ENCODE measurements around the gene CCDC12. TPM values are rescaled to one million over a fixed set of nuclear protein-coding genes. Genes with fewer than 3 reads are reported as not detected.
"Not testable (repeated sequence)": the region's sequence is repeated elsewhere in the genome, so short reads cannot be mapped to it uniquely, and the experiment has no call there.

The CCDC12 gene
- total RNA-seq, 1 experiment from 2014 or later: 33.1 TPM

GRCh38 chr3:46927718-46928073 lies 48.8 kb downstream of the CCDC12 start:
- DNase-seq (ENCODE audit: extremely low read depth, low read depth): no peak

DNA sequence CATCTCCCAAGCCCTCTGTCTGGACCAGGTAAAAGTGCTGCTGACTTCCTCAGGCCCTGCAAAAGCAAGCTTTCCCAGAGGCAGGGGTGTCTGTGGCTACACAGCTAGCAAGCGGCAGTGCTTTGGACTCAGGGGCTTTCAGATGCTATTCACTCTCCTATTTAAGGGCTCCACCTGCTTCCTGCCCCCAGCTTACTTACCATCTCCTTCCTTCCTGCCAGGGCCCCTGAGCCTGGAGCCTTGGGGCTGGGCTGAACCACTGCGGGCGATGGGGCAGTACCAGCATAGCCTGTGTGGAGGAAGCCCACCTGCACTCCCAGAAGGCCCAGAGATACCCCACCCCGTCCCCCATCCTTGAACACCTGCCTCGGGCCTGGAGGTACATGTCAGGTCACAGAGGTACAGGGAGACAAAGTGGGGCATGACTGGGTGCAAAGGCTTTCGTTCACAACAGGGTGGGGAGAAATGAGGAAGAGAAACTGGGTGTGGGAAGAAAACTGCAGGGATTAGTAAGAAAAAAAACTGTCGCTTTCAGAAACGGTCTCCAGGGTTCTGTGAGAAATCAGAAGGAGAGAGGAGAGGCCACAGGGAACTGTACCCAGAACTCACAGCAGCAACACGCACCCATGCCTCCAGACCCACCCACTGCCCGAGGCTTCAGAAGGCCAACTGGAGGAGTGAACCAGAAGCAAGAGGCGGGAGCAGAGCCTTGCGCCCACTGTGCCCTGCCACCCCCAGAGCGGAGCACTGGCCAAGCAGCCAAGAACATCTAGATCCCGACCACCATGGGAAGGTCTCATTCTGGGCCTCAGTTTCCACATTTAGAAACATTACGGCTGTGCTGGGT lies 49.5 kb downstream of the CCDC12 start:
- no peak for DNase-seq (ENCODE audit: extremely low read depth, low read depth)

DNA sequence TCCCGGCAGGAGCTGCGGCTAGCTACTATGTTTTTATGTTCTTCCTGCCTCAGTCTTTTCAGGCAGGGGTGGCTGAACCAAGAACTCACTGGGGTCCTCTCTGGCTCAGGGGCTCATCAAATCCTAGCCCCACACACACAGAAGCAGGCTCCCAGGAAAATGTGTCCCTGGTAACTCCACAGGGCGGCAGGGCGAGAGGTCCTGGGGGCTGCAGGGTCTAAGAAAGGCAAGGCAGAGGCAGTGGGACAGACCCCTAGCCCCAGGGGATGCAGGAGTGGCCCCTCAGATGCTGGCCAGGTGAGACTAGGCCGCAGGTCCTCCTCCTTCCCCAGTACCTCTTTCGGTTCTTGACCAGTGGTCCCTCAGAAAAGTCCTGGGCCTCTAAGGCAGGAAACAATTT lies 50.1 kb downstream of the CCDC12 start:
- no peak for DNase-seq (ENCODE audit: extremely low read depth, low read depth)

DNA sequence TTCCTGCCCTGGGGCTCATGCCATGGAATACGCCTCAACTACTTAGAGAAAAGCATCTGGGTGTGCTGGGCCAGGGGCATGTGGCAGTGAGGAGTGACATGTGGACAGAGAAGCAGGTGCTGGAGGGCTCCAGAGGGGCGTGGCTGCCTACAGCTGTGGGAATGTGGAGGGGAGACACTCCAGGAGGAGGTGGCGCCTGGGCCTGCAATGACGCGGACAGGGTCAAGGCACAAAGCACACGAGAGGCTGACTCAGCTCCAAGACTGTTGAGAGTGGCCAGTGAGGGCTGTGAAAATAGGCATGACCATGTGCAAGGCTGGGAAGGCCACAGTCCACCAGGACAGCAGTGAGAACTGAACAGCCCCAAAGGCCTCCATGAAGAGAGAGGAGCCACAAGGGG lies 50.5 kb downstream of the CCDC12 start:
- no peak for DNase-seq (ENCODE audit: extremely low read depth, low read depth)

GRCh38 chr3:46925585-46925934 lies 51.0 kb downstream of the CCDC12 start:
- DNase-seq (ENCODE audit: extremely low read depth, low read depth): no peak

- DNase-seq (ENCODE audit: extremely low read depth, low read depth): no peak
Observed at GRCh38 chr3:46924921-46925584, 51.5 kb downstream of the CCDC12 start.

DNA sequence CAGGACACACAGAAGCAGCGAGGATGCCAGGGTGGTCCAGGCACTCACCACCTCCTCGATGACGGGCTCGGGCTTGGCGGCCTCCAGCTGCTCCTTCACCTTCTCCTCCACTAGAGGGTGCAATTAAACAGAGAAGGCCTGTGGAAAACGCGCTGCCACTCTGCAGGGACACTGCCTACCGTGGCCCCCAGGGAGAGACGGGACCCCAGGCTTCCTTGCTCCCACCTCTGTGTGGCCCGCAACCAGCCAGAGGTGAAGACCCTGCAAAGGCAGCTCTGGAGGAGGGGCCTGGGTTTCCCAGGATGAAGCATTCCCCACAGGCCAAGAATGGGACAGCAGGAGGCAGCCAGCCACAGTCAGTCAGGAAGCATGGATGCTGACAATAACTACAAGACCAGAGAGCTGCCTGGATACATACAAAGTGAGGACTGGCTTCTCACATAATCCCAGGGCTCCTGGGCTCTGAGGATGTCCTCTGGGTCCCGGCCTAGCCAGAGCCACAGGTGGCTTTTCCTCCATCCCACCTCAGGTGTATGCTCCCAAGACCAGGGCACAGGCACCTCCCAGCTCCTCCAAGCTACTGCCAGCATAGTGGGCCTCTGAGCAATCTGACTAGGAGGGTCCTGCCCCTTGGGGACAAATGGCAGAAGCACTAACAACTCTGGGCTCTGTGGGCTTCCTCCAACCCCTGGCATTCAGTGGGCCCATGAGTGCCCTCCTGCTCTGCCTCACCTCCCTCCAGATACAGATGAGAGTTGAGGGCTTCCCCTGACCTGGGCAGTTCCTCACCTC lies 52.8 kb downstream of the CCDC12 start:
- peak; percentile 30 for DNase-seq (ENCODE audit: extremely low read depth, low read depth)

DNA sequence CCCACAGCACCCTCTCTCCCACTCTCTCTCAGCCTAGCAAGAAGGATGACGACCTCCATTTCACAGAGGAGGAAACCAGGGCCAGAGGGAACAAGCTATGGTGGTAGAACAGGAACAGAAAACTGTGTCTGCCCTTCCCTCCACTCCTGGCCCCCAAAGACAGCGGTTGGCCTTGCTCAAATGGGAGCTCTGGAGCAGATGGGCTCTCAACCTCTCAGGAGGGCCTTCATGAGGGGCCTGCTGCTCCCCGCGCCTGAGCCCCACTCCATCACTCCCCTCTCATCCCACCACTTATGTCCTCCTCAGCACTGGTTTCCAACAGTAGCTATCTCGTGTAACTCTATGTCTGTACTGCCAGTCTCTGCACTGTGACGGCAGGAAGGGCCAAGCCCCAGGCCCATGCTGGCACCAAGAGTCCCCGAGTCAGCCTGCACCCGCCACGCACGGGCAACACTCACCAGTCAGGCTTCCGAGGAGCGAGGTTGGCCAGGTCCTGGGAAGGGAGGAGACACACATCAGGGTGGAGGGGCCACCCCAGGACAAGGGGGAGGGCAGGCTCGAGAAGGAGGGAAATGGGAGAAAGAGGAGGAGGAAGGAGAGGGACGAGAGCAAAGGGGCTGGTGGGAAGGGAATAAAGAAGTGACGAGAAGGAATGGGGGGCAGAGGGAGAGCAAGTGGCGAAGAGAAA lies 53.5 kb downstream of the CCDC12 start:
- no peak for DNase-seq (ENCODE audit: extremely low read depth, low read depth)

DNA sequence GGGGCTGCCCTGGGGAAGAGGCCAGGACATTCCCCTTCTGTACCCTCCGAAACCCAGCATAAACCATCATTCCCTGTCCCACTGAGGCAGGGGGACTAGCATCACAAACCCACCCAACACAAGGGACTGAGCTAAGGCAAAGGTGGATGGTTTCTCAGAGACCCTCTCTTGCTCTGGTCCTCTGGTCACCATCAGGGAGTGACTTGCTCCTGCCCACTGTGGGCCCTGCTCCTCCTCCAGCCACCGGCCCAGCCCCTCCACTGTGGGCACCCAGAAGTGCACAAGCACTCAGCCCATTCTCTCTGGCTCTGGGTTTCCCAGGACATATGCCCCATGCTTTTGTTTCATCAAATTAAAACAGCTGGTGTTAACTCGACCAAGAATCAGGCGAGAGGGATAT lies 54.1 kb downstream of the CCDC12 start:
- DNase-seq (ENCODE audit: extremely low read depth, low read depth): no peak

- DNase-seq (ENCODE audit: extremely low read depth, low read depth): no peak
Observed at GRCh38 chr3:46921871-46922271, 54.7 kb downstream of the CCDC12 start.

- no peak for DNase-seq (ENCODE audit: extremely low read depth, low read depth)
Observed at GRCh38 chr3:46921041-46921440, 55.5 kb downstream of the CCDC12 start.

GRCh38 chr3:46918634-46919033 lies 57.9 kb downstream of the CCDC12 start:
- no peak for DNase-seq (ENCODE audit: extremely low read depth, low read depth)

DNA sequence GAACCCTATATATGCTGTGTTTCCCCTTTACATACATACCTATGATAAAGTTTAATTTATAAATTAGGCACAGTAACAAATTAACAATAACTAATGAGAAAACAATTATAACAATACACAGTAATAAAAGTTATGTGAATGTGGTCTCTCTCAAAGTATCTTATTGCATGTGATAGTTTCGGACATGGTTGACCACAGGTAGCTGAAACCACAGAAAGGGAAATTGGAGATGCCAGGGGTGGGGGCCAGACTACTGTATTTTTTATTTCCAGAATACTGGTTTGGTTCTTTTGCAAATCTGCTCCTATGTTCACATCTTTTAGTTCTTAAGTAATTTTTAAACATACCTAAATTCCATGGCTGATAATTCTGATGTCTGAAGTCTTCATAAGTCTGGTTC lies 58.3 kb downstream of the CCDC12 start:
- no peak for DNase-seq (ENCODE audit: extremely low read depth, low read depth)

DNA sequence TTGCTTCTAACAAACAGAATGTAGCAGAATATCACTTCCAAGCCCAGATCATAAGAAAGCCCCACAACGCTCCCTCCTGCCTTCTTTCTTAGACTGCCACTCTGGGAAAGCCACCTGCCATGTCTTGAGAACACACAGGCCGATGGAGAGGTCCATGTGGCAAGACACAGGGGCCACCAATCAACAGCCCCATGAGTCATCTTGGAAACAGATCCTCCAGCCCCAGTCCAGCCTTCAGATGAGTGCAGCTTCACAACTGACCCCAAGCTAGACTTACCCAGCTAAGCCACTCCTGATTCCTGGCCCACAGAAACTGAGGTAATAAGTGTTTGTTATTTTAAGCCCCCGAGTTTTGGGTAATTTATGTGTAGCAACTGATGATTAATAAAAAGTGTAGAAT lies 59.3 kb downstream of the CCDC12 start:
- no peak for DNase-seq (ENCODE audit: extremely low read depth, low read depth)

DNA sequence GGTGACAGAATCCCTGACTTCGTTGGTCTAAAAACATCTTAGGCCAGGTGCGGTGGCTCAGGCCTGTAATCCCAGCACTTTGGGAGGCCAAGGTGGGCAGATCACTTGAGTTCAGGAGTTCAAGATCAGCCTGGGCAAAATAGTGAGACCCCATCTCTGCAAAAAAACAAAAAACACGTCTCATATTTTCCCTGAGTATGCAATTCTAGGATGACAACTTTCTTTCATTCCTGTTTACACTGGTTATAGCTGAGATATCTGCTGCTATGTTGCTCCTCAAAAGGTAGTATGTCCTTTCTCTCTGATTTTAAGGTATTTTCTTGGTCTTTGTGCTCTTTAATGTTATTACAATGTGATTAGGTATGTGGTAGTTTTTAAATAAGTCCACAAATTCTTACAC lies 59.7 kb downstream of the CCDC12 start:
- DNase-seq (ENCODE audit: extremely low read depth, low read depth): no peak

DNA sequence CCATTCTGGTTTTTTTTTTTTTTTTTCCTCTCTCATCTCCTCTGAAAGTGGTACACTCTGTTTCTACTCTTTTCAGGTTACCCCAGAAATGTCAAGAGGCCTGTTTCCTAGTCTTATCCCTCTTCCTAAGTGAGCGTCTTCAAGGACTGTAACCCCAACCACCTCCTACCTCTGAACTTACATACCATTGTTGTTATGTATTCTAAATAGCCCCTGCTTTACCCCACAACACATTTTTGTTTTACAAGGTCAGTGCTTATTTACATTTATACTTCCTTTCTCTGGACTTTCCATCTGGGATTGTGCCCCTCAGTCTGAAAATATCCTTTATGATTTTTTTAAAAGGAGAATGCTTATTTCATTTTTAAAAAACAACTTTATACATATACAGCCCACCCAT lies 60.3 kb downstream of the CCDC12 start:
- no peak for DNase-seq (ENCODE audit: extremely low read depth, low read depth)

GRCh38 chr3:46915297-46915822 lies 61.2 kb downstream of the CCDC12 start:
- no peak for DNase-seq (ENCODE audit: extremely low read depth, low read depth)

- no peak for DNase-seq (ENCODE audit: extremely low read depth, low read depth)
Observed at GRCh38 chr3:46914849-46915248, 61.7 kb downstream of the CCDC12 start.

DNA sequence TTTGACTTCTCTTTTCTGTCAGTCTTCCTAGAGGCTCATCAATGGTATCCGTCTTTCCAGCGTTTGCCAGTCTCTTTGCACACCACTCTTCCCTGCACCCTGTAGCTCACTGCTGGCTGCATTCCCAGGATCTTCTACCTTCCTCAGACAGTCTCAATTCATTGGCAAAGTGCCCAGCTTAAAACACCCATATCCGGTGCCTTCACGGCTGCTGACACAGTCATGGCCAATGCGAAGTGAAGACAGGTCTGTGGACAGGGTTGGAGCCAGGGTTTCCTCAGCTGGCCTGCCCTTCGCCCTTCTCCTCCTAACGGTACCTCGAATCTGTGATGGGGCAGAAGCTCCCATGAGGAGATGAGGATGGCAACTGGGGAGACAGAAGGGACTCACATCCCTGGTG lies 62.9 kb downstream of the CCDC12 start:
- no peak for DNase-seq (ENCODE audit: extremely low read depth, low read depth)

- no peak for DNase-seq (ENCODE audit: extremely low read depth, low read depth)
Observed at GRCh38 chr3:46912986-46913385, 63.6 kb downstream of the CCDC12 start.

- DNase-seq (ENCODE audit: extremely low read depth, low read depth): not testable (repeated sequence)
Observed at GRCh38 chr3:46910914-46911313, 65.6 kb downstream of the CCDC12 start.
